Naive thymus-derived CD4-positive, alpha-beta T cell (primary cell): ENCODE data around the gene GCLC. TPM values are rescaled to one million over a fixed set of nuclear protein-coding genes. Genes with fewer than 3 reads are reported as not detected.
A peak's percentile ranks its signal among the peaks of the same experiment; 100 is the strongest.

Experiments
- ATAC-seq: fragments of 150-1000 bp; cut with Tn5 transposase; 2 replicates; pipeline ENCODE4 v1.10.0; 2021; ENCODE audit warnings: mild to moderate bottlenecking, moderate library complexity
- CTCF ChIA-PET: fragments of 350-600 bp; sonication (Branson Sonifier 250); formaldehyde crosslinking; loops from one replicate; lab custom pipeline; 2021; ENCODE audit warnings: antibody characterized with exemption; lab: Charles Lee
- POLR2A ChIA-PET: fragments of 350-600 bp; sonication (Branson Sonifier 250); formaldehyde crosslinking; loops from one replicate; lab custom pipeline; 2021; ENCODE audit warnings: antibody characterized with exemption, inconsistent platforms; lab: Charles Lee
- DNase-seq, 9 donors: peaks; one replicate each; pipeline versions ENCODE4 v3.0.0 to v3.0.0-alpha.2; 2020 to 2022; ENCODE audit warnings: mixed read lengths in 1 of 9
- H3K27ac ChIP-seq: one replicate; pipeline ENCODE4 v1.7.0; 2013; ENCODE audit warnings: mild to moderate bottlenecking, low read depth, low read length, moderate library complexity
- H3K27me3 ChIP-seq, 2 donors: one replicate each; pipeline ENCODE4 v1.7.0; 2013; ENCODE audit warnings: low read length in 2 of 2, mild to moderate bottlenecking in 2 of 2, moderate library complexity in 2 of 2; ENCODE audit not compliant: control insufficient read depth in 2 of 2, insufficient read depth in 2 of 2
- H3K36me3 ChIP-seq, 3 experiments: 1 replicate in 2 of 3; 2 replicates in 1 of 3; pipeline ENCODE4 v1.7.0; 2013; ENCODE audit warnings: low read length in 3 of 3, mild to moderate bottlenecking in 3 of 3, moderate library complexity in 1 of 3; ENCODE audit not compliant: insufficient read depth in 3 of 3, control insufficient read depth in 2 of 3
- H3K4me1 ChIP-seq, 2 donors: one replicate each; pipeline ENCODE4 v1.7.0; 2013; ENCODE audit warnings: low read length in 2 of 2, mild to moderate bottlenecking in 2 of 2, moderate library complexity in 1 of 2; ENCODE audit not compliant: control insufficient read depth in 2 of 2, insufficient read depth in 2 of 2
- H3K4me3 ChIP-seq: 2 replicates; pipeline ENCODE4 v1.7.0; 2013; ENCODE audit warnings: mild to moderate bottlenecking, low read length
- H3K9me3 ChIP-seq, 3 experiments: 1 replicate in 2 of 3; 2 replicates in 1 of 3; pipeline ENCODE4 v1.7.0; 2013; ENCODE audit warnings: low read length in 3 of 3; ENCODE audit not compliant: control insufficient read depth in 2 of 3
- H3K27ac Mint-ChIP-seq, 9 donors: one replicate each; pipeline ENCODE4 v1.8.0; 2020 to 2022; ENCODE audit warnings: mixed read lengths in 9 of 9, mild to moderate bottlenecking in 8 of 9, moderate library complexity in 5 of 9, inconsistent platforms in 2 of 9
- H3K27me3 Mint-ChIP-seq, 5 donors: one replicate each; pipeline ENCODE4 v1.8.0; 2021 to 2022; ENCODE audit warnings: mixed read lengths in 5 of 5, mild to moderate bottlenecking in 1 of 5
- H3K36me3 Mint-ChIP-seq, 5 donors: one replicate each; pipeline ENCODE4 v1.8.0; 2020 to 2022; ENCODE audit warnings: mixed read lengths in 5 of 5, mild to moderate bottlenecking in 3 of 5, inconsistent platforms in 1 of 5
- H3K4me1 Mint-ChIP-seq, 7 donors: one replicate each; pipeline ENCODE4 v1.8.0; 2020 to 2022; ENCODE audit warnings: mixed read lengths in 7 of 7, mild to moderate bottlenecking in 3 of 7, inconsistent platforms in 1 of 7
- H3K4me3 Mint-ChIP-seq, 10 donors: one replicate each; pipeline ENCODE4 v1.8.0; 2020 to 2022; ENCODE audit warnings: mild to moderate bottlenecking in 10 of 10, mixed read lengths in 10 of 10, moderate library complexity in 6 of 10, inconsistent platforms in 2 of 10
- H3K9me3 Mint-ChIP-seq, 11 donors: one replicate each; pipeline ENCODE4 v1.8.0; 2020 to 2022; ENCODE audit warnings: mixed read lengths in 11 of 11, mild to moderate bottlenecking in 4 of 11, inconsistent platforms in 1 of 11, moderate library complexity in 1 of 11
- intact Hi-C, 2 donors: fragments of 100-400 bp; cut with micrococcal nuclease; formaldehyde crosslinking; loops; one replicate each; pipeline ENCODE4 v1.15.1; 2023
- polyA plus RNA-seq, 2 donors: library from polyadenylated mRNA; unstranded; fragments of 300-500 nt; fragmentation: Illumina TruSeq; gene quantifications; one replicate each; pipeline ENCODE4 v1.2.3, GENCODE V29; 2021
- total RNA-seq, 6 experiments: library from RNA in 5 of 6; stranded (reverse) in 5 of 6; gene quantifications; 1 replicate in 5 of 6; 2 replicates in 1 of 6; pipeline ENCODE4 v1.2.3 and lab custom pipeline; 2021 to 2026

Gene GCLC
- total and polyA plus RNA-seq, 7 experiments from 2014 or later = 8.3 to 37.5 (median 27.5) TPM

DNA sequence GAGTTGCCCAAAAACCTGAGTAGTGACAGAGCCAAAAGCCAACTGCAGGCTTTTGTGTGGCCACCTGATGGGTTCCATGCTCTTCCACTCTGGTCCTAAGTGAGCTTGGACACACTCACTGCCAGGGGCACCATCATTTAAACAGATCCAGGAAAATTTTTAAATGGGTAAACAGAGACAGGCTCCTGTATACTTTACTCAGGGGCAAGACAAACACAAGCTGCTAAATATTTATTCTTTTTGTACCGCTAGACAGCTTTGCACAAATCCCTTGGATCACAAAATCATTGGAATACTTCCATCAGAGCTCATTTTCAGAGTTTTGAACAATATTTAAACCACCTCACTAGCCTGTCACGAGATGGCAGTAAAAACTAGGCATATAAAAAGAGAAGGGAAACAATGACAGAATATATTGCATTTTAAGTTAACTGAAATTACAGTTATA, 31.4 kb downstream of the GCLC start:
- H3K36me3 ChIP-seq = peaks cover 6 to 9% (median 7%) of the 10 kb centered on the region in 3 experiments
- no peak overlapping the region for H3K4me3 ChIP-seq
- H3K4me1 ChIP-seq = no peaks in the 10 kb centered on the region
- no peak overlapping the region for H3K27ac ChIP-seq
- no peak for ATAC-seq
- H3K27me3 Mint-ChIP-seq = no peaks in the 10 kb centered on the region
- no peak overlapping the region for H3K4me3 Mint-ChIP-seq
- peaks cover 0 to 4% (median 0%) of the 10 kb centered on the region in 7 donors for H3K4me1 Mint-ChIP-seq
- POLR2A ChIA-PET = no interaction called here
- CTCF ChIA-PET = interaction anchor here (1.2 kb wide), 1 partner anchor 215 kb away, joined by 3 read pairs; no protein-coding TSS in a partner anchor
- no peaks in the 10 kb centered on the region for H3K9me3 Mint-ChIP-seq
- no peak for DNase-seq
- H3K27ac Mint-ChIP-seq = no peak overlapping the region
- peaks cover 8 to 53% (median 28%) of the 10 kb centered on the region in 5 donors for H3K36me3 Mint-ChIP-seq
- H3K9me3 ChIP-seq = no peaks in the 10 kb centered on the region
- intact Hi-C loops = no loop called here
- no peaks in the 10 kb centered on the region for H3K27me3 ChIP-seq

GRCh38 chr6:53513056-53513455, 31.8 kb downstream of the GCLC start:
- ChIA-PET CTCF (interaction anchor here (1.2 kb wide), 1 partner anchor 215 kb away, joined by 3 read pairs; no protein-coding TSS in a partner anchor), POLR2A (no interaction called here)
- H3K4me1 ChIP-seq = no peaks in the 10 kb centered on the region
- ATAC-seq (no peak), DNase-seq (no peak)
- no peak overlapping the region for H3K4me3 ChIP-seq
- Mint-ChIP-seq H3K4me1 (peaks cover 0 to 4% (median 0%) of the 10 kb centered on the region in 7 donors), H3K4me3 (no peak overlapping the region), H3K27ac (no peak overlapping the region), H3K27me3 (no peaks in the 10 kb centered on the region), H3K36me3 (peaks cover 8 to 55% (median 28%) of the 10 kb centered on the region in 5 donors), H3K9me3 (no peaks in the 10 kb centered on the region)
- no peaks in the 10 kb centered on the region for H3K9me3 ChIP-seq
- intact Hi-C loops = no loop called here
- H3K27ac ChIP-seq = no peak overlapping the region
- no peaks in the 10 kb centered on the region for H3K27me3 ChIP-seq
- peaks cover 6 to 9% (median 9%) of the 10 kb centered on the region in 3 experiments for H3K36me3 ChIP-seq

GRCh38 chr6:53512626-53513025, 32.3 kb downstream of the GCLC start:
- H3K4me3 Mint-ChIP-seq = no peak overlapping the region
- intact Hi-C loops = no loop called here
- Histone ChIP-seq H3K27ac (no peak overlapping the region), H3K36me3 (peaks cover 6 to 9% (median 9%) of the 10 kb centered on the region in 3 experiments), H3K4me1 (no peaks in the 10 kb centered on the region), H3K27me3 (no peaks in the 10 kb centered on the region), H3K4me3 (no peak overlapping the region), H3K9me3 (no peaks in the 10 kb centered on the region)
- H3K4me1 Mint-ChIP-seq = peaks cover 0 to 4% (median 0%) of the 10 kb centered on the region in 7 donors
- ChIA-PET POLR2A (no interaction called here), CTCF (interaction anchor here (1.2 kb wide), 1 partner anchor 216 kb away, joined by 3 read pairs; no protein-coding TSS in a partner anchor)
- no peak for ATAC-seq
- H3K27me3 Mint-ChIP-seq = no peaks in the 10 kb centered on the region
- peaks cover 8 to 55% (median 28%) of the 10 kb centered on the region in 5 donors for H3K36me3 Mint-ChIP-seq
- no peak overlapping the region for H3K27ac Mint-ChIP-seq
- no peaks in the 10 kb centered on the region for H3K9me3 Mint-ChIP-seq
- DNase-seq = no peak

- intact Hi-C loops = no loop called here
- Histone ChIP-seq H3K4me3 (no peak overlapping the region), H3K4me1 (no peaks in the 10 kb centered on the region), H3K9me3 (no peaks in the 10 kb centered on the region), H3K27ac (no peak overlapping the region), H3K36me3 (peaks cover 3 to 20% (median 5%) of the 10 kb centered on the region in 3 experiments), H3K27me3 (no peaks in the 10 kb centered on the region)
- ChIA-PET CTCF (interaction anchor here (0.6 kb wide), 1 partner anchor 215 kb away, joined by 3 read pairs; no protein-coding TSS in a partner anchor), POLR2A (no interaction called here)
- ATAC-seq (no peak), DNase-seq (no peak)
- Mint-ChIP-seq H3K36me3 (peaks cover 0 to 57% (median 29%) of the 10 kb centered on the region in 5 donors), H3K27ac (no peak overlapping the region), H3K27me3 (no peaks in the 10 kb centered on the region), H3K9me3 (no peaks in the 10 kb centered on the region), H3K4me1 (peaks cover 0 to 2% (median 0%) of the 10 kb centered on the region in 7 donors), H3K4me3 (no peak overlapping the region)
Observed at GRCh38 chr6:53510746-53511145, 34.2 kb downstream of the GCLC start.

DNA sequence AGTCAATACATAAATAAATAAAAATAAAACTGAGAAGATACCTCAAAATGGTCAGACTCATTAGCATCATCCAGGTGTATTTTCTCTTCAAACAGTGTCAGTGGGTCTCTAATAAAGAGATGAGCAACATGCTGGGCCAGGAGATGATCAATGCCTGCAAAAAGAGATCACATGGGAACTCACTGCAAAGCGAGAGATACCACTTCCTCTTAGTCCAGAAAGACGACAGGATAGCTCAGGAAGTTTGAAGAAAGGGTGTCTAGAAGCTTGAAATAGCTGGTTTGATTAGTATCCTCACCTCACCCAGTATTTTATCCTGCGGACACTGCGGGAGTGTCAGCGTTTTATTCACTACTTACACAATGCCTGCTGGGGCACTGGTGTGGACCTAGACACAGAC, 38.0 kb downstream of the GCLC start:
- ChIA-PET CTCF (interaction anchor here (1.0 kb wide), 2 partner anchors 14 to 17 kb away, joined by 3 read pairs; no protein-coding TSS in a partner anchor), POLR2A (no interaction called here)
- no peaks in the 10 kb centered on the region for H3K9me3 Mint-ChIP-seq
- no peak for DNase-seq
- Histone ChIP-seq H3K27me3 (no peaks in the 10 kb centered on the region), H3K27ac (no peak overlapping the region), H3K36me3 (peaks cover 0 to 39% (median 3%) of the 10 kb centered on the region in 3 experiments), H3K4me1 (no peaks in the 10 kb centered on the region), H3K4me3 (no peak overlapping the region), H3K9me3 (no peaks in the 10 kb centered on the region)
- no peaks in the 10 kb centered on the region for H3K27me3 Mint-ChIP-seq
- peaks cover 0 to 73% (median 30%) of the 10 kb centered on the region in 5 donors for H3K36me3 Mint-ChIP-seq
- no peak overlapping the region for H3K4me3 Mint-ChIP-seq
- intact Hi-C loops = no loop called here
- no peak overlapping the region for H3K27ac Mint-ChIP-seq
- ATAC-seq = no peak
- H3K4me1 Mint-ChIP-seq = no peaks in the 10 kb centered on the region

DNA sequence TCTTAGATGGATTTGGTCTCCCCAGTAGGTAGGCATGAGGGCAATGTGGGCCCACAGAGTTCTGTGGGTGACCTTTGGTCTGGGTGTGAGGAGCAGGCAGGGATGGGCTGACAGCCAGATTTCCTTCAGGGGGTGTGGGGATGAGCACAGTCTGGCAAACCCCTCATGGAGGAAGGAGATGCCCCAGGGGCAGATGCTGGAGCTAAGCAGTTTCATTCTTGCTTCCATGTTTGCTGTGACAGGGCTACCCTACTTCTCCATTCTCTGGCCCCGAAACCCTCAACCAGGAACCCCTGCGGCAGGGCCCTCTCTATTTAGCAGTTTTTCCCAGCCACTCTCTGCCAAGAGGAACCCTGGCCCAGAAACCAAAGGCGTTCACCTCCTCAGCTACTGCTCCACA, 40.4 kb downstream of the GCLC start:
- Mint-ChIP-seq H3K4me1 (no peaks in the 10 kb centered on the region), H3K4me3 (no peak overlapping the region), H3K27ac (peak overlapping the region in 1 of 9 donors; percentile 59), H3K27me3 (no peaks in the 10 kb centered on the region), H3K36me3 (peaks cover 0 to 70% (median 22%) of the 10 kb centered on the region in 5 donors), H3K9me3 (no peaks in the 10 kb centered on the region)
- intact Hi-C loops = no loop called here
- POLR2A ChIA-PET = no interaction called here
- Histone ChIP-seq H3K27ac (no peak overlapping the region), H3K9me3 (no peaks in the 10 kb centered on the region), H3K36me3 (peaks cover 0 to 35% (median 3%) of the 10 kb centered on the region in 3 experiments), H3K4me3 (no peak overlapping the region), H3K4me1 (no peaks in the 10 kb centered on the region), H3K27me3 (no peaks in the 10 kb centered on the region)
- CTCF ChIA-PET = interaction anchor here (0.8 to 1.3 kb wide), 2 partner anchors 9 to 142 kb away, joined by 3 read pairs; no protein-coding TSS in a partner anchor
- ATAC-seq (no peak), DNase-seq (no peak)

- peak overlapping the region in 1 of 9 donors; percentile 25 for H3K27ac Mint-ChIP-seq
- no peaks in the 10 kb centered on the region for H3K4me1 ChIP-seq
- no peak for ATAC-seq
- POLR2A ChIA-PET = no interaction called here
- no peaks in the 10 kb centered on the region for H3K4me1 Mint-ChIP-seq
- no peaks in the 10 kb centered on the region for H3K9me3 ChIP-seq
- CTCF ChIA-PET = interaction anchor here (1.5 kb wide), 1 partner anchor 149 kb away, joined by 3 read pairs; no protein-coding TSS in a partner anchor
- H3K36me3 ChIP-seq = peaks cover 0 to 39% (median 3%) of the 10 kb centered on the region in 3 experiments
- H3K27ac ChIP-seq = no peak overlapping the region
- H3K9me3 Mint-ChIP-seq = no peaks in the 10 kb centered on the region
- intact Hi-C loops = no loop called here
- no peak for DNase-seq
- no peaks in the 10 kb centered on the region for H3K27me3 Mint-ChIP-seq
- H3K4me3 Mint-ChIP-seq = no peak overlapping the region
- H3K36me3 Mint-ChIP-seq = peaks cover 3 to 71% (median 25%) of the 10 kb centered on the region in 5 donors
- no peaks in the 10 kb centered on the region for H3K27me3 ChIP-seq
- no peak overlapping the region for H3K4me3 ChIP-seq
Observed at GRCh38 chr6:53503060-53503459, 41.8 kb downstream of the GCLC start.
